CD4-positive, CD25-positive, alpha-beta regulatory T cell (primary cell): ENCODE data around the gene NOG. TPM values are rescaled to one million over a fixed set of nuclear protein-coding genes. Genes with fewer than 3 reads are reported as not detected.

ENCODE experiments used
- ATAC-seq, 2 donors: fragments of 150-1000 bp; cut with Tn5 transposase; one replicate each; pipeline ENCODE4 v1.10.0; 2021; ENCODE audit warnings: low read depth in 2 of 2, moderate number of reproducible peaks in 2 of 2, moderate library complexity in 1 of 2
- DNase-seq, 3 donors: peaks; one replicate each; pipeline versions ENCODE4 v3.0.0 to v3.0.0-alpha.2; 2012 to 2022; ENCODE audit warnings: mixed read lengths in 1 of 3
- H3K27ac ChIP-seq: one replicate; pipeline ENCODE4 v1.7.0; 2013; ENCODE audit warnings: mild to moderate bottlenecking, low read length; ENCODE audit not compliant: insufficient read depth, poor library complexity, severe bottlenecking
- H3K27me3 ChIP-seq: one replicate; pipeline ENCODE4 v1.7.0; 2013; ENCODE audit warnings: low read length; ENCODE audit not compliant: control insufficient read depth, insufficient read depth
- H3K36me3 ChIP-seq: one replicate; pipeline ENCODE4 v1.7.0; 2013; ENCODE audit warnings: mild to moderate bottlenecking, low read length, moderate library complexity; ENCODE audit not compliant: control insufficient read depth, insufficient read depth
- H3K4me1 ChIP-seq: 2 replicates; pipeline ENCODE4 v1.7.0; 2013; ENCODE audit warnings: mild to moderate bottlenecking, low read length; ENCODE audit not compliant: insufficient read depth, control insufficient read depth, poor library complexity, severe bottlenecking
- H3K4me3 ChIP-seq: one replicate; pipeline ENCODE4 v1.7.0; 2013; ENCODE audit warnings: low read depth, mild to moderate bottlenecking, low read length, moderate library complexity
- H3K9me3 ChIP-seq, 2 experiments: 1 replicate in 1 of 2; 2 replicates in 1 of 2; pipeline ENCODE4 v1.7.0; 2013; ENCODE audit warnings: low read length in 2 of 2, mild to moderate bottlenecking in 1 of 2, moderate library complexity in 1 of 2; ENCODE audit not compliant: control insufficient read depth in 2 of 2
- H3K27ac Mint-ChIP-seq, 3 donors: one replicate each; pipeline ENCODE4 v1.8.0; 2020 to 2022; ENCODE audit warnings: mild to moderate bottlenecking in 3 of 3, mixed read lengths in 3 of 3, moderate library complexity in 2 of 3
- H3K27me3 Mint-ChIP-seq: one replicate; pipeline ENCODE4 v1.8.0; 2022; ENCODE audit warnings: mild to moderate bottlenecking, mixed read lengths
- H3K36me3 Mint-ChIP-seq: one replicate; pipeline ENCODE4 v1.8.0; 2020; ENCODE audit warnings: mixed read lengths
- H3K4me1 Mint-ChIP-seq, 4 donors: one replicate each; pipeline ENCODE4 v1.8.0; 2020 to 2022; ENCODE audit warnings: mixed read lengths in 4 of 4, mild to moderate bottlenecking in 1 of 4
- H3K4me3 Mint-ChIP-seq, 4 donors: one replicate each; pipeline ENCODE4 v1.8.0; 2020 to 2022; ENCODE audit warnings: mild to moderate bottlenecking in 4 of 4, mixed read lengths in 4 of 4, moderate library complexity in 3 of 4
- H3K9me3 Mint-ChIP-seq, 7 donors: one replicate each; pipeline ENCODE4 v1.8.0; 2020 to 2022; ENCODE audit warnings: mixed read lengths in 7 of 7, mild to moderate bottlenecking in 3 of 7, moderate library complexity in 2 of 7
- polyA plus RNA-seq, 4 donors: library from polyadenylated mRNA; unstranded; fragments of 300-500 nt; fragmentation: Illumina TruSeq; gene quantifications; one replicate each; pipeline ENCODE4 v1.2.3, GENCODE V29; 2021
- total RNA-seq: library from RNA; stranded (reverse); gene quantifications from one replicate; pipeline ENCODE4 v1.2.3, GENCODE V29; 2022

The NOG gene
- total and polyA plus RNA-seq, 5 donors from 2014 or later, result 4.8 to 34.7 (median 18.7) TPM

DNA sequence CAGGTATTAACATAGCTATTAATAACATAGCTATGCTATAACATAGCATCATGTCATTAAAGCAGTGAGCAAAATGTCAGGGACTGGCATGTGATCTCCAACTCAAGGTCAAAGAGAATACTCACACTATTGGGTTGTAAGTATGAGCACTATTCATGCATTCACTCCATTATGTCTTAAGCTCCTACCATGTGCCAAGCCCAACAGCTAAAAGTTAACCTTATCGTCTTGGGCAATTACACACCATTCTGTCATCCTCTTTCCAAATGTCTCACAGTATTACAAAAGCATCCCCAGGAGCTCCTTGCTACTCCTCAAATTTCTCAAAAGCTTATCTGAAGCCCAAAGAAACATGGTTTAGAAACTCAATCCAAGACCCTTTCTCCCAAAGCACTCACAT is 22.0 kb upstream of the NOG start:
- Mint-ChIP-seq H3K4me1 (no peaks in the 10 kb centered on the region), H3K36me3 (no peaks in the 10 kb centered on the region), H3K27ac (no peak overlapping the region), H3K27me3 (no peaks in the 10 kb centered on the region), H3K9me3 (peaks cover 0 to under 1% (median 0%) of the 10 kb centered on the region in 7 donors), H3K4me3 (no peak overlapping the region)
- Histone ChIP-seq H3K4me3 (no peak overlapping the region), H3K36me3 (no peaks in the 10 kb centered on the region), H3K27me3 (peaks cover 3% of the 10 kb centered on the region), H3K4me1 (no peaks in the 10 kb centered on the region), H3K27ac (no peak overlapping the region), H3K9me3 (no peaks in the 10 kb centered on the region)
- DNase-seq, result no peak
- no peak for ATAC-seq

- DNase-seq, result no peak
- Mint-ChIP-seq H3K9me3 (peaks cover 0 to 4% (median 0%) of the 10 kb centered on the region in 7 donors), H3K27me3 (peaks cover 20% of the 10 kb centered on the region), H3K36me3 (no peaks in the 10 kb centered on the region), H3K27ac (no peak overlapping the region), H3K4me3 (no peak overlapping the region), H3K4me1 (no peaks in the 10 kb centered on the region)
- Histone ChIP-seq H3K4me1 (no peaks in the 10 kb centered on the region), H3K36me3 (no peaks in the 10 kb centered on the region), H3K4me3 (no peak overlapping the region), H3K27ac (no peak overlapping the region), H3K9me3 (no peaks in the 10 kb centered on the region), H3K27me3 (peaks cover 6% of the 10 kb centered on the region)
- no peak for ATAC-seq
Measured at GRCh38 chr17:56577190-56577842, 16.2 kb upstream of the NOG start.

GRCh38 chr17:56577843-56578204 is 15.7 kb upstream of the NOG start:
- no peaks in the 10 kb centered on the region for H3K36me3 Mint-ChIP-seq
- H3K27me3 ChIP-seq, result peaks cover 5% of the 10 kb centered on the region
- no peak for DNase-seq
- peaks cover 0 to 4% (median 0%) of the 10 kb centered on the region in 7 donors for H3K9me3 Mint-ChIP-seq
- no peaks in the 10 kb centered on the region for H3K36me3 ChIP-seq
- H3K27ac ChIP-seq, result no peak overlapping the region
- no peaks in the 10 kb centered on the region for H3K4me1 Mint-ChIP-seq
- no peak overlapping the region for H3K27ac Mint-ChIP-seq
- H3K4me1 ChIP-seq, result no peaks in the 10 kb centered on the region
- H3K4me3 ChIP-seq, result no peak overlapping the region
- H3K4me3 Mint-ChIP-seq, result no peak overlapping the region
- H3K27me3 Mint-ChIP-seq, result peaks cover 25% of the 10 kb centered on the region
- ATAC-seq, result no peak
- no peaks in the 10 kb centered on the region for H3K9me3 ChIP-seq

- H3K36me3 Mint-ChIP-seq, result no peaks in the 10 kb centered on the region
- Histone ChIP-seq H3K36me3 (no peaks in the 10 kb centered on the region), H3K27me3 (peaks cover 1% of the 10 kb centered on the region), H3K4me3 (no peak overlapping the region), H3K9me3 (no peaks in the 10 kb centered on the region), H3K27ac (no peak overlapping the region), H3K4me1 (no peaks in the 10 kb centered on the region)
- peaks cover 48% of the 10 kb centered on the region for H3K27me3 Mint-ChIP-seq
- DNase-seq (no peak), ATAC-seq (no peak)
- no peaks in the 10 kb centered on the region for H3K4me1 Mint-ChIP-seq
- H3K4me3 Mint-ChIP-seq, result no peak overlapping the region
- H3K27ac Mint-ChIP-seq, result no peak overlapping the region
- peaks cover 0 to 4% (median 0%) of the 10 kb centered on the region in 7 donors for H3K9me3 Mint-ChIP-seq
Measured at GRCh38 chr17:56581635-56582627, 11.6 kb upstream of the NOG start.

- Mint-ChIP-seq H3K4me1 (no peaks in the 10 kb centered on the region), H3K9me3 (peaks cover 0 to 4% (median 0%) of the 10 kb centered on the region in 7 donors), H3K36me3 (no peaks in the 10 kb centered on the region), H3K27ac (no peak overlapping the region), H3K27me3 (peaks cover 42% of the 10 kb centered on the region), H3K4me3 (no peak overlapping the region)
- Histone ChIP-seq H3K27me3 (peaks cover 8% of the 10 kb centered on the region), H3K36me3 (no peaks in the 10 kb centered on the region), H3K9me3 (no peaks in the 10 kb centered on the region), H3K27ac (no peak overlapping the region), H3K4me1 (no peaks in the 10 kb centered on the region), H3K4me3 (no peak overlapping the region)
- DNase-seq, result no peak
- no peak for ATAC-seq
Measured at GRCh38 chr17:56583772-56584171, 9.7 kb upstream of the NOG start.

DNA sequence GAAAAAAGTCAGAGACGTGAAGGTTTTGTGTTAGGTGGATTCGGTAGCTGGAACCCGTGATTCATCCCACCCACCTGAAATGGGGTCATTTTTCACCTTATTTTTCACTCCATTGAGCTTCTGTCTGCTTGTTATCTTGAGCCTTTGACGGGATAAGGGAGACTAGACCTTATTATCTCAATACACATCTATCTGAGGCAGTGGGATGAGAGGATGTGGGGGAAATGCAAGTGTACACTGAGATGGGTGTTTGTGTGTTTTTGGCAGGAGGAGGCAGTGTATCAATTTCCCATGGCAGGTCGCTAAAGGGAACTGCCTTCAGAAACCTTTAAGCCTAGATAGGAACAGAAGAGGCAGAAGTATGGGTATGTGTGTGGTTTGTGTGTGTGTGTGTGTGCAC is 6.2 kb upstream of the NOG start:
- Mint-ChIP-seq H3K36me3 (no peaks in the 10 kb centered on the region), H3K27me3 (peaks cover 53% of the 10 kb centered on the region), H3K4me3 (peak overlapping the region in 1 of 4 donors; percentile 46), H3K27ac (no peak overlapping the region), H3K9me3 (peaks cover 0 to 6% (median 0%) of the 10 kb centered on the region in 7 donors), H3K4me1 (peaks cover 0 to 2% (median under 1%) of the 10 kb centered on the region in 4 donors)
- no peak overlapping the region for H3K27ac ChIP-seq
- no peak overlapping the region for H3K4me3 ChIP-seq
- H3K9me3 ChIP-seq, result no peaks in the 10 kb centered on the region
- ATAC-seq (no peak), DNase-seq (no peak)
- H3K36me3 ChIP-seq, result no peaks in the 10 kb centered on the region
- H3K27me3 ChIP-seq, result peaks cover 22% of the 10 kb centered on the region
- no peaks in the 10 kb centered on the region for H3K4me1 ChIP-seq

DNA sequence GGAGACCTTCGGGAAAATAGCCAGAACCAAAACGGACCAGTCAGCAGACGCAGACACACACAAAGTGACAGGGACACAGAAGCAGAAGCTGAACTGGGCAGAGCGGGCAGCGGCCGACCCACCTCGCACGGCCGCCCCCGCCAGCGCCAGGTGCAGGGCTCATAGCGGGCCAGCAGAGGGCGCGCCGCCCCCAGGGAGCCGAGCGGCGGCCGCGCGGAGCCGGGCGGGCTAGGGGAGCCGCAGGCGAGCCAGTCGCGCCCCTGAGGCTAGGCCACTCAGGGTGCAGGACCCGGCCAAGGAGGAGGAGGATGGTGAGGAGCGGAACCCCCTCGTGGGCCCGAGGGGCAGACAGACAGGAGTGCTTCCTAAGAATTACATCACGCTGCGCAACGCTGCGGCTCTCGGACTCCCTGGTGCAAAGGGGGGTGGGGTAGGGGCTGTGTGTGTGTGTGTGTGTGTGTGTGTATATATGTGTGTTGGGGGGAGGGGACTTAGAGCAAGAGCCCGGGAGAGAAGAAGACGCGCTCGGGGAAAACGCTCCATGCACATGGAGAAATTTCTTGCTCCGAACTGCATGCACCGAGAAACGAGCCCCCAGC is 913 bp upstream of the NOG start:
- Mint-ChIP-seq H3K4me3 (peak overlapping the region; percentile 85 to 93 (median 91)), H3K27me3 (peaks cover 58% of the 10 kb centered on the region), H3K36me3 (no peaks in the 10 kb centered on the region), H3K4me1 (peaks cover 5 to 17% (median 9%) of the 10 kb centered on the region in 4 donors), H3K9me3 (peaks cover 0 to 2% (median 0%) of the 10 kb centered on the region in 7 donors), H3K27ac (peak overlapping the region; percentile 35 to 63 (median 46))
- Histone ChIP-seq H3K4me1 (peaks cover 43% of the 10 kb centered on the region), H3K27ac (no peak overlapping the region), H3K36me3 (no peaks in the 10 kb centered on the region), H3K27me3 (peaks cover 17% of the 10 kb centered on the region), H3K4me3 (peak overlapping the region; percentile 35), H3K9me3 (no peaks in the 10 kb centered on the region)
- peak; percentile 63 to 66 for ATAC-seq
- peak; percentile 51 to 75 (median 55) for DNase-seq
